GM12874 (cell line): ENCODE data around the gene CLDND2.

Source experiments
- CTCF ChIP-seq: IDR thresholded peaks from 2 replicates; pipeline ENCODE4 v1.5.1; 2011; ENCODE audit warnings: low read depth, mild to moderate bottlenecking, control low read depth, low read length, moderate library complexity; ENCODE audit not compliant: insufficient read depth

Gene CLDND2

DNA sequence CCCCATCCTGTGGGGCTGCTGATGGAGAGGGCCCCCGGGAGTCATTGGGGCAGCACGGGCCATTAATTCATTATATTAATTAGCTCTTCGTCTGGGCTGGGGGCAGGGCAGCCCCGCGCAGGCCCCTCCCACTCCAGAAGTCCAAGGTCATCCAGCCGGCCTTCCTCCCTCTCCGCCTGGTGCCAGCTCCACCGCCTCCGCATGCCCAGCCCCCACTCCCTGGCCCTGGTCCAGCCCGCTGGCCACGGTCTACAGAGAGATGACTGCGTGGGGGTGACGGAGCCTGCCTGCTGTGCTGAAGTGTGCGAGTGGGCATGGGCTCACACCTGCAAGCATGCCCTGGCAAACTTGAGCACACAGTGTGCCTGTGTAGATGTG is 48.5 kb downstream of the CLDND2 start:
- no peak for TF ChIP-seq CTCF

DNA sequence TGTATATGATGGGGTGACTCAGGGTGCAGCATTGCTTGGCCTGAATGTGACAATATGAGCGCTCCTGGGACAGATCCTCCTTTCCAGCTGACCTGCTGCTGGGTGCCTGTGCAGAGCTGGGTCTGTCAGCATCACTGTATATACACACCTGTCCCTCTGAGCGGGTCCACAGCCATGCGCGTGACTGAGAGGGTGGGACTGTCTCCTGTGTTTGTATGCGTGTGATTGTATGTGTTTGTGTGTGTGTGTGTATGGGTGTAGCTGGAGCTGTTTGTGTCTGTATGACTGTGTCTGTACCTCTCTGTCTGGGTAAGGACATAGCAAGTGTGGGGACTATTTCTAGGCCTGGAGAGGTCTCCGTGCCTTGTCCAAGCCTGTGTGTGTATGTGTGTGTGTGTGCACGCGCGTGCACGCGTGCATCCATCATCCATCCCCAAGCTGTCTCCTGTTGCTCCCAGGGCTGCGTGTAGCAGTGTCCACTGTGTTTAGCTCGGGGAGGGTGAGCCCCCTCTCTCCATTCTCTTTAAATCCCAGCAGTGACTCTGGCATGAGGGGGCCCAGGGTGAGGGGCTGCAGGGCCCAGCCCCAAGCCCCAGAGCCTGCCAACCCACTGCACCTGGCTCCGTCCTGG is 49.0 kb downstream of the CLDND2 start:
- no peak for TF ChIP-seq CTCF

- TF ChIP-seq CTCF: no peak
Observed at GRCh38 chr19:51318687-51319648, 49.8 kb downstream of the CLDND2 start.

DNA sequence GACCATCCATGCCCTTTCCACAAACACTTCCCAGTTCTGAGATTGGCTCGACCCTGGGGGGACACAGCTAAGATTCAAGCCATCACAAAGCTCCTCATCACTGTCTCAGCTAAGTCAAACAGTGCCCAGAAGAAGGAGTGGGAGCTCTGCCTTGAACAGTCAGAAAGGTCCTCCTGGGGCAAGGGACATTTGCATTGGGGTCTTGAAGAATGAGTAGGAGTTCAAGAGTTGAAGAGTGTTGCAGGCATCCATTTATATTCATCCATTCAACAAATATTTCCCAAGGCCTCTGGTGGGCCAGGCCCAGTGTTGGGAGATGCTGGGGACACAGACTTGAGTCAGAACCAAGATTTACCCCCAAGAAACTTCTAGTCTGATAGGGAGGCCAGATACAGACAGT is 50.8 kb downstream of the CLDND2 start:
- no peak for TF ChIP-seq CTCF

- no peak for TF ChIP-seq CTCF
Observed at GRCh38 chr19:51317376-51317775, 51.4 kb downstream of the CLDND2 start.
